ENCODE data around the gene FRK. TPM values are rescaled to one million over a fixed set of nuclear protein-coding genes. Genes with fewer than 3 reads are reported as not detected.

The FRK gene
- total RNA-seq, 6 experiments from 2014 or later = 0.02 to 0.03 (median 0.02) TPM; not detected in 1

- Mint-ChIP-seq H3K4me3 (peak overlapping the region; percentile 14; the same call in 1 of the 2 replicates), H3K27me3 (ENCODE audit: insufficient read depth) (no peaks in the 10 kb centered on the region; the same call in 1 of the 2 replicates), H3K9me3 (no peaks in the 10 kb centered on the region), H3K4me1 (ENCODE audit: low read depth) (peaks cover 54% of the 10 kb centered on the region), H3K36me3 (ENCODE audit: low read depth) (no peaks in the 10 kb centered on the region), H3K27ac (peak overlapping the region; percentile 70)
- no peak for TF ChIP-seq CTCF (IDR thresholded peaks at IDR 0.05)
- no peak for DNase-seq
Observed at GRCh38 chr6:116074732-116075390, 14.2 kb upstream of the FRK start.

- TF ChIP-seq CTCF (IDR thresholded peaks at IDR 0.05) = no peak
- peak; percentile 63 for DNase-seq
- Mint-ChIP-seq H3K27ac (peak overlapping the region; percentile 70), H3K36me3 (ENCODE audit: low read depth) (no peaks in the 10 kb centered on the region), H3K4me3 (peak overlapping the region; percentile 47; the same call in 1 of the 2 replicates), H3K27me3 (ENCODE audit: insufficient read depth) (no peaks in the 10 kb centered on the region; the same call in 1 of the 2 replicates), H3K4me1 (ENCODE audit: low read depth) (peaks cover 54% of the 10 kb centered on the region), H3K9me3 (no peaks in the 10 kb centered on the region)
Observed at GRCh38 chr6:116073765-116074440, 13.2 kb upstream of the FRK start.

- H3K36me3 Mint-ChIP-seq (ENCODE audit: low read depth) = no peaks in the 10 kb centered on the region
- no peak for TF ChIP-seq CTCF (IDR thresholded peaks at IDR 0.05)
- H3K27ac Mint-ChIP-seq = no peak overlapping the region
- no peaks in the 10 kb centered on the region; the same call in 1 of the 2 replicates for H3K27me3 Mint-ChIP-seq (ENCODE audit: insufficient read depth)
- H3K9me3 Mint-ChIP-seq = no peaks in the 10 kb centered on the region
- H3K4me3 Mint-ChIP-seq = no peak overlapping the region
- no peak for DNase-seq
- peaks cover 54% of the 10 kb centered on the region for H3K4me1 Mint-ChIP-seq (ENCODE audit: low read depth)
Observed at GRCh38 chr6:116072368-116072767, 11.7 kb upstream of the FRK start.

- no peak for DNase-seq
- peaks cover 50% of the 10 kb centered on the region for H3K4me1 Mint-ChIP-seq (ENCODE audit: low read depth)
- no peak overlapping the region for H3K4me3 Mint-ChIP-seq
- no peaks in the 10 kb centered on the region for H3K9me3 Mint-ChIP-seq
- no peak overlapping the region for H3K27ac Mint-ChIP-seq
- no peaks in the 10 kb centered on the region; the same call in none of the 2 replicates for H3K27me3 Mint-ChIP-seq (ENCODE audit: insufficient read depth)
- TF ChIP-seq CTCF (IDR thresholded peaks at IDR 0.05) = no peak
- no peaks in the 10 kb centered on the region for H3K36me3 Mint-ChIP-seq (ENCODE audit: low read depth)
Observed at GRCh38 chr6:116070616-116071389, 10.1 kb upstream of the FRK start.

- Mint-ChIP-seq H3K27me3 (ENCODE audit: insufficient read depth) (peaks cover 2% of the 10 kb centered on the region), H3K36me3 (ENCODE audit: low read depth) (no peaks in the 10 kb centered on the region), H3K4me3 (no peak overlapping the region), H3K9me3 (no peaks in the 10 kb centered on the region), H3K4me1 (ENCODE audit: low read depth) (peaks cover 43% of the 10 kb centered on the region), H3K27ac (no peak overlapping the region)
- TF ChIP-seq CTCF (IDR thresholded peaks at IDR 0.05) = no peak
- DNase-seq = no peak
Observed at GRCh38 chr6:116070101-116070500, 9.4 kb upstream of the FRK start.

Measured in HFFc6 (cell line).